MG63 (cell line): ENCODE results near the gene SEMA3D. TPM values are rescaled to one million over a fixed set of nuclear protein-coding genes. Genes with fewer than 3 reads are reported as not detected.
A peak's percentile ranks its signal among the peaks of the same experiment; 100 is the strongest.

Source experiments
- DNase-seq: peaks from one replicate; pipeline ENCODE4 v3.0.0-alpha.2; 2020
- H3K27me3 ChIP-seq: fragments of 250-450 bp; sonication (Bioruptor Pico); 2 replicates; pipeline ENCODE4 v1.5.1; 2020; ENCODE audit warnings: mild to moderate bottlenecking, moderate library complexity
- H3K36me3 ChIP-seq: fragments of 250-450 bp; sonication (Bioruptor Pico); 2 replicates; pipeline ENCODE4 v1.5.1; 2020; ENCODE audit warnings: mild to moderate bottlenecking, moderate library complexity
- H3K4me3 ChIP-seq: fragments of 250-450 bp; sonication (Bioruptor Pico); 2 replicates; pipeline ENCODE4 v1.5.1; 2020; ENCODE audit warnings: mild to moderate bottlenecking, moderate library complexity
- H3K9me3 ChIP-seq: fragments of 250-450 bp; sonication (Bioruptor Pico); 2 replicates; pipeline ENCODE4 v1.5.1; 2020; ENCODE audit warnings: mild to moderate bottlenecking, moderate library complexity
- total RNA-seq: library from RNA; depleted of rRNA; stranded (reverse); fragments of >200 nt; shearing (Covaris generic); gene quantifications from 2 replicates; pipeline ENCODE4 v1.2.3, GENCODE V29; 2014; ENCODE audit warnings: low replicate concordance

The SEMA3D gene
- total RNA-seq, 1 experiment from 2014 or later: 0.20 TPM

- no peaks in the 10 kb centered on the region for H3K36me3 ChIP-seq
- no peak overlapping the region for H3K4me3 ChIP-seq
- no peaks in the 10 kb centered on the region for H3K9me3 ChIP-seq
- H3K27me3 ChIP-seq: no peaks in the 10 kb centered on the region
- DNase-seq: no peak
Measured at GRCh38 chr7:85196696-85197095, 9.8 kb upstream of the SEMA3D start.

DNA sequence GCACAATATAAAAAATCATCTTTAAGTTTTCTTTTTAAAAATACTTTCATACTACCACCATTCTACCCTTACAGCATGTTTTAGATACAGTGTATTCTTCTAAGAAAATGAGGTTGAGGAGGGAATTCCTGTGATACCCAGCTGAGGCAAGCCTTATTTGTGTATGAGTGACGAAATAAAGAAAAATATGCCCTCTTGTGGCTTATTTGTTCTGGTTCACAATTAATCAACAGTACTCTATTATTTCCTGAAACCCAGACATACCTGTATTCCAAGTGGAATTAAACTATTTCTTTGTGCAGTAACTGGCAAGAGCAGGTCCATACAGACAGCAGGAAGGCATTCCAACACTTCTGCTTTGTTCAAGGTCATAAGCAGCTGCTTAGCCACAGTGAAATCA, 4.5 kb upstream of the SEMA3D start:
- H3K27me3 ChIP-seq: no peaks in the 10 kb centered on the region; the same call in 1 of the 2 replicates
- no peaks in the 10 kb centered on the region for H3K36me3 ChIP-seq
- no peak for DNase-seq
- H3K4me3 ChIP-seq: no peak overlapping the region
- no peaks in the 10 kb centered on the region for H3K9me3 ChIP-seq

DNA sequence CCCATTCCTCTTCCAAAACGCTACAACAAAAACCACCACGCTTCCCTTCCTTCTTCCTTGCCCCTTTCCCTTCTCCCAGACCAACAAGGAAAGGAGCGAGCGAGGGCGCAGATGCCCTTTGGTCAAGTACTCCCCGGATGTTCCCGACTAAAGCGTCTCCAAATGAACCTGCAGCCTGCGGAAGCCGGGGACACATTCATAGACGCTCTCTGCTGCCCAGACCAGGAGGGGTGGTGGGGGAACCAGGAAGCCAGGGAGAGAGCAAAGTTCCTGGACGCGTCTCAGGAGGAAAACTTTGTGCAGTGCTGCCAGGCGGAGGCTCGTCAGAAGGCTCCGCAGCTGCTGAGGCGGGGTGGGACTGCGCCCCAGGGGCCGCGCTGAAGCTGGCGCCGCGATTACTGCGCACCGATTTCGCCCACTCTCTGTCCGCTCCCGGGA, 754 bp downstream of the SEMA3D start:
- H3K9me3 ChIP-seq: no peaks in the 10 kb centered on the region
- H3K36me3 ChIP-seq: no peaks in the 10 kb centered on the region
- DNase-seq: peak; percentile 30
- peak overlapping the region; percentile 44 for H3K4me3 ChIP-seq
- peaks cover 2% of the 10 kb centered on the region; the same call in 1 of the 2 replicates for H3K27me3 ChIP-seq

GRCh38 chr7:85185424-85186082, 1.3 kb downstream of the SEMA3D start:
- DNase-seq: peak; percentile 35
- Histone ChIP-seq H3K4me3 (peak overlapping the region; percentile 44), H3K27me3 (peaks cover 2% of the 10 kb centered on the region; the same call in 1 of the 2 replicates), H3K9me3 (no peaks in the 10 kb centered on the region), H3K36me3 (no peaks in the 10 kb centered on the region)

DNA sequence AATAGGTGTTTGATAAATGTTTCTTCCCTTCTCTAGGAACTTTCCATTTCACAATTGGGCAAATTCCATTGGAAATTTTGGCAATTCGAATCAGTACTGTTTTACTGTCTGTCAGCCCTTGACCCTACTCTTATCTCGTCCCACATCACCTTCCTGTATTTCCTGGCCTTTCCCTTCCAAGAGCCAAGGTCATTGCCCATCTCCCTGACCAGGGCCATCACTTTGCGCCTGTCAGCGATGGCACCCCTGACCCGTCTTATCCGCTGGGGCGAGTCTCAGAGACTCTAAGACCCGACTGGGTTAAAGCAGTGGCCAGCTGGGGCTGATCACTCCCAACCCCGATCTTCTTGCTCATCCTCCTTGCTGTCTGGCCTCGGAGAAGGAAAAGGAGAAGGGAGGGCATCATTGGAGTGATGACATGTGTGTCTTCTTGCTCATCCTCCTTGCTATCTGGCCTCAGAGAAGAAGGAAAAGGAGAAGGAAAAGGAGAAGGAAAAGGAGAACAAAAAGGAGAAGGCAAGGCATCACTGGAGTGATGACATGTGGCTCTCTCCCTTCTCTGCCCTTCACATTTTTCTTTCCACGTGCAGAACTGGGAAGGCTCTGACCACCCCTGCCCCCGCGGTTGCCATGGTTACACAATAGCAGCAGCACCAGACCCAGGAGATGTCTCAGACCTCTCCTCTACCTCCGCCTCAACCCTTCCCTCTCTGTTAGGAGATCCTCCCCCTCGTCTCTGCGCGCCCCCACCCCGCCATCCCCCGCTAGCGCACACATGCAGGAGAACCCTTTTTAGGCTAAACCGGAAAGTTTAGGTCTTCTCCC, 2.0 kb downstream of the SEMA3D start:
- no peak for DNase-seq
- Histone ChIP-seq H3K36me3 (no peaks in the 10 kb centered on the region), H3K27me3 (peaks cover 2% of the 10 kb centered on the region; the same call in 1 of the 2 replicates), H3K9me3 (no peaks in the 10 kb centered on the region), H3K4me3 (peak overlapping the region; percentile 44)

DNA sequence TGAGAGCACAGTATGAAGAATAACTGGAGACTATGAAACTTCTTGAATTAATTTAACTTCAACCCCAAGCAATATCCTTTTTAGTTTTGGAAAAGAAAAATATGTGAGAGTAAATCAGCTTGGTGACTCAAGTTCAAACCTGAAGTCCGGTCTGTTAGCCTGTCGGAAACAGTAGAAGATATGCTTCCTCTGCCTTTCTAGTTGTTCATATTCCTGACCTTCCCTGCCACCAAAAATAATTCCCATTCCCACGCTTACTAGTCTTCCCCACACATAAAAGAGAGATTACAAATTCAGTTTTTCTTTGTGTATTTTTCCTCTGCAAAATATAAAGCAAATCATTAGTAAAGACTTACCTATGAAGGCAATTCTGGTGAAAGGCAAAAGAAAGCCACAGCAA, 3.6 kb downstream of the SEMA3D start:
- no peak for DNase-seq
- Histone ChIP-seq H3K36me3 (no peaks in the 10 kb centered on the region), H3K4me3 (no peak overlapping the region), H3K27me3 (peaks cover 2% of the 10 kb centered on the region; the same call in 1 of the 2 replicates), H3K9me3 (no peaks in the 10 kb centered on the region)

GRCh38 chr7:85178531-85179298, 8.1 kb downstream of the SEMA3D start:
- no peaks in the 10 kb centered on the region for H3K27me3 ChIP-seq
- H3K9me3 ChIP-seq: no peaks in the 10 kb centered on the region
- no peak for DNase-seq
- H3K4me3 ChIP-seq: no peak overlapping the region
- no peaks in the 10 kb centered on the region for H3K36me3 ChIP-seq

- H3K9me3 ChIP-seq: no peaks in the 10 kb centered on the region
- no peaks in the 10 kb centered on the region for H3K27me3 ChIP-seq
- DNase-seq: no peak
- H3K36me3 ChIP-seq: no peaks in the 10 kb centered on the region
- no peak overlapping the region for H3K4me3 ChIP-seq
Measured at GRCh38 chr7:85177316-85177715, 9.5 kb downstream of the SEMA3D start.

DNA sequence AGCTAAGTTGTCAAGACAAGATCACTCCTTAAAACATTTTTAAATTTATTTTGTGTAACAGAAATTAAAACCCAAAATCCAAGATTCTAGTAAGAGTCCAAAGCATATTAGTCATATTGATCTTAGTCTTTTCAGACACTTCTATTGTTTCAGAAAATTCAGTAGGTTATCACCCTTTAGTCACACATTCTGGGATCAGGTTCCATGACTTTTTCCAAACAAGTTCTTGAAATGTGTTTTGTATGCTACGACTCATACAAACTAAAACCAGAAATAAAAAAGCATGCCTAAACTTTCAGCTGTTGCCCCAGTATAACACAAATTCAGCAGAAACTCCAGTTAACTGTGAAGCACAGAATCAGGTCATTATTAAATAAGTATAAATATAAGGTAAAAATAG, 10.7 kb downstream of the SEMA3D start:
- H3K27me3 ChIP-seq: no peaks in the 10 kb centered on the region
- no peak overlapping the region for H3K4me3 ChIP-seq
- H3K36me3 ChIP-seq: no peaks in the 10 kb centered on the region
- H3K9me3 ChIP-seq: no peaks in the 10 kb centered on the region
- DNase-seq: no peak

DNA sequence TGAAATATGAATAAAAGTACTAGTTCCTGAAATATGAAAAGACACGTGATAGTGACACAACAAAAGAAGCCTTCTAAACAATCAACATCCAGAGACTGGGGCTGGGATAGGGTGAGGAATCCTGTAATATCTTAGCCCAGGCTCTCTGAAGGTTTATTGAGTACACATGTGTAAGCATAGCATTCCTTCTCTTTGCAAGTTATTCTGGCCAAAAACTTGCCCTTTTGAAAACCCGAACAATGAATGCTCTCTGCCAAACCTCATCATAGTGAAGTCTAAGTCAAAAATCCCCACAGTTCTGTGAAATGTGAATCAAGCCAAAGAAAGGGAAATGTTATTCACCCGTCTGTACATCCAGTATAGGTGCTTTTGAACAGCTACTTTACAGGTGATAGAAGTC, 11.6 kb downstream of the SEMA3D start:
- no peaks in the 10 kb centered on the region for H3K27me3 ChIP-seq

GRCh38 chr7:85172530-85172941, 14.3 kb downstream of the SEMA3D start:
- Histone ChIP-seq H3K4me3 (no peak overlapping the region), H3K27me3 (no peaks in the 10 kb centered on the region), H3K9me3 (no peaks in the 10 kb centered on the region), H3K36me3 (no peaks in the 10 kb centered on the region)
- peak; percentile 31 for DNase-seq

More for the DNA sequence above, 11.6 kb downstream of the SEMA3D start:
- no peak overlapping the region for H3K4me3 ChIP-seq
- no peaks in the 10 kb centered on the region for H3K9me3 ChIP-seq
- no peaks in the 10 kb centered on the region for H3K36me3 ChIP-seq
- no peak for DNase-seq

- no peak for DNase-seq
- no peak overlapping the region for H3K4me3 ChIP-seq
- no peaks in the 10 kb centered on the region for H3K36me3 ChIP-seq
- no peaks in the 10 kb centered on the region for H3K9me3 ChIP-seq
- H3K27me3 ChIP-seq: no peaks in the 10 kb centered on the region
Measured at GRCh38 chr7:85167636-85168035, 19.2 kb downstream of the SEMA3D start.

- Histone ChIP-seq H3K4me3 (no peak overlapping the region), H3K9me3 (no peaks in the 10 kb centered on the region), H3K27me3 (no peaks in the 10 kb centered on the region), H3K36me3 (no peaks in the 10 kb centered on the region)
- no peak for DNase-seq
Measured at GRCh38 chr7:85165263-85165662, 21.6 kb downstream of the SEMA3D start.

DNA sequence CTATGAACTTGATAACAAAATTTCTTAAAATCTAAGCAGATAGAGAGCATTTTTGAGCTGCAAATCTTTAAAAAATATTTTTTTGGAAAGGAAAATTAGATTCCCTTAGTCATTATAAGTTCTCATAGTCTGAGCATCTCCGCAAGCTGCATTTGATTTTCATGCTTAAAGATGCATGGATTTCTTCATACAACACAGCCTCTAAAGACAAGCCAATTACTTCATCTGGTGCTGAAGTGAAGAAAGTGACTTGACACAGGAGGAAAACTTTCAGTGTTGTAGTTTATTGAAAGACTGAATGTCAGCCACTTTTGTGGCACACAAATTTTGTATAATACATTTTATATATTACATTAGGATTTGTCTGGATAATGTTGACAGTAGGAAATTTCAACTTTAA, 22.5 kb downstream of the SEMA3D start:
- no peak for DNase-seq
- no peaks in the 10 kb centered on the region for H3K36me3 ChIP-seq
- H3K9me3 ChIP-seq: no peaks in the 10 kb centered on the region
- H3K4me3 ChIP-seq: no peak overlapping the region
- no peaks in the 10 kb centered on the region for H3K27me3 ChIP-seq

- H3K27me3 ChIP-seq: no peaks in the 10 kb centered on the region
- H3K9me3 ChIP-seq: no peaks in the 10 kb centered on the region
- no peak for DNase-seq
- no peak overlapping the region for H3K4me3 ChIP-seq
- no peaks in the 10 kb centered on the region for H3K36me3 ChIP-seq
Measured at GRCh38 chr7:85162721-85163120, 24.1 kb downstream of the SEMA3D start.

DNA sequence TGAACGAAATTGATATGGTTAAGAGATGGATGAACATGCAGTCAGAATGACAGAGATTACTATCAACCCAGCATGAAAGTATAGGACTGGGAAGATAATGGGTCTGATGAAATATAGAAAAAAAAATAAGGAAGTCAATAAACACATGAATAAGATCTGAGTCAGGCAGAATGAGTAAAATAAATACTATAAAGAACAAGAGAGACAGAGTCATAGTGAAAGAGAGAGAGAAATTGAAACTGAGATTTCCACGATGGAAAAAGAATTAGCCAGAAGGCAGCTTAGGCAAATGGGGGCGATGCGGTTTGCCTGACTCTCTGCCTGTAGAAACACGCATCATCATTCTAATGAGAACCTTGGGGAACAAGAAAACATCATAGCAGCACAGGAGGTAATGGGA, 26.6 kb downstream of the SEMA3D start:
- Histone ChIP-seq H3K36me3 (no peaks in the 10 kb centered on the region), H3K27me3 (no peaks in the 10 kb centered on the region), H3K4me3 (peak overlapping the region; percentile 5; the same call in 1 of the 2 replicates), H3K9me3 (no peaks in the 10 kb centered on the region)
- DNase-seq: peak; percentile 14

DNA sequence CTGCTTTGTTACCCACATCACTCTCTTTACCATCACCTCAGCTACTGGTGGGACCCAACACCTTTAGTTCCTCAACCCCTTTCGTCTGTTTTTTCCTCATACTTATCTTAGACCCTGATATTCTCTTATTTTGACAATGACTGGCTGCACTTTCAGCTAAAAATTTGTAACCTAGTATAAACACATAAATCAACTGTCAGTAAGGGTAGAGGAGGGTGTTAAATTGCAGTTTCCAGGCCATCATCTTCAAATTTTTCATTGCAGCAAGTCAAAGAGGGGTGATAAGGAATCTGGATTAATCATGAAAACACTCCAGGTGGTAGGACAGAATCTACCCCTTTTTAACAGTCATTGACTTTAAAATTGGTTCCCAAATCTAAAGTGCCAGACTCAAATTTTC, 27.9 kb downstream of the SEMA3D start:
- Histone ChIP-seq H3K27me3 (no peaks in the 10 kb centered on the region), H3K36me3 (no peaks in the 10 kb centered on the region), H3K4me3 (no peak overlapping the region), H3K9me3 (no peaks in the 10 kb centered on the region)
- DNase-seq: no peak
